ENCODE results near the gene LRIG2.
A peak's percentile ranks its signal among the peaks of the same experiment; 100 is the strongest.
"Not testable (repeated sequence)": the region's sequence is repeated elsewhere in the genome, so short reads cannot be mapped to it uniquely, and the experiment has no call there.

The LRIG2 gene

GRCh38 chr1:113128116-113128515 lies 55.1 kb downstream of the LRIG2 start:
- DNase-seq: no peak

- no peak for DNase-seq
These were observed 56.7 kb downstream of the LRIG2 start for GRCh38 chr1:113129529-113130185.

GRCh38 chr1:113133038-113133437 lies 60.0 kb downstream of the LRIG2 start:
- no peak for DNase-seq

GRCh38 chr1:113133759-113134158 lies 60.8 kb downstream of the LRIG2 start:
- DNase-seq: no peak

GRCh38 chr1:113135460-113135859 lies 62.5 kb downstream of the LRIG2 start:
- no peak for DNase-seq

GRCh38 chr1:113136476-113136875 lies 63.5 kb downstream of the LRIG2 start:
- DNase-seq: no peak

- no peak for DNase-seq
These were observed 64.6 kb downstream of the LRIG2 start for GRCh38 chr1:113137563-113137962.

GRCh38 chr1:113138778-113139177 lies 65.8 kb downstream of the LRIG2 start:
- DNase-seq: no peak

- no peak for DNase-seq
These were observed 67.2 kb downstream of the LRIG2 start for GRCh38 chr1:113140176-113140575.

- peak; percentile 1 for DNase-seq
These were observed 67.8 kb downstream of the LRIG2 start for GRCh38 chr1:113140588-113141446.

- no peak for DNase-seq
These were observed 68.9 kb downstream of the LRIG2 start for GRCh38 chr1:113141650-113142473.

- no peak for DNase-seq
These were observed 69.8 kb downstream of the LRIG2 start for GRCh38 chr1:113142791-113143190.

GRCh38 chr1:113146242-113147072 lies 73.5 kb downstream of the LRIG2 start:
- no peak for DNase-seq

GRCh38 chr1:113147073-113147625 lies 74.2 kb downstream of the LRIG2 start:
- DNase-seq: no peak

GRCh38 chr1:113147826-113148225 lies 74.8 kb downstream of the LRIG2 start:
- no peak for DNase-seq

GRCh38 chr1:113150494-113150893 lies 77.5 kb downstream of the LRIG2 start:
- not testable (repeated sequence) for DNase-seq

- no peak for DNase-seq
These were observed 80.3 kb downstream of the LRIG2 start for GRCh38 chr1:113153116-113153803.

GRCh38 chr1:113156368-113156767 lies 83.4 kb downstream of the LRIG2 start:
- no peak for DNase-seq

- not testable (repeated sequence) for DNase-seq
These were observed 85.7 kb downstream of the LRIG2 start for GRCh38 chr1:113158743-113159142.

GRCh38 chr1:113166473-113166872 lies 93.5 kb downstream of the LRIG2 start:
- no peak for DNase-seq

GRCh38 chr1:113168946-113169345 lies 95.9 kb downstream of the LRIG2 start:
- DNase-seq: no peak
